GM21381 (cell line): Measurements from ENCODE around the gene CNN1.

ENCODE experiments used
- ATAC-seq: cut with Tn5 transposase; IDR thresholded peaks from one replicate; pipeline ENCODE4 v1.9.1; 2021; ENCODE audit warnings: mild to moderate bottlenecking, moderate library complexity; ENCODE audit not compliant: unreplicated experiment

CNN1 gene

GRCh38 chr19:11538232-11539036 lies at the start of gene CNN1:
Gene CNN1 (plus strand): TSS chr19:11538851. CDS start chr19:11538928, 77 bp downstream.
- ATAC-seq = no peak

- no peak for ATAC-seq
Measured at GRCh38 chr19:11489378-11489777, 49.3 kb upstream of the CNN1 start.

- no peak for ATAC-seq
Measured at GRCh38 chr19:11494634-11495285, 43.9 kb upstream of the CNN1 start.

GRCh38 chr19:11495481-11495880 lies 43.2 kb upstream of the CNN1 start:
- no peak for ATAC-seq

GRCh38 chr19:11495885-11496284 lies 42.8 kb upstream of the CNN1 start:
- no peak for ATAC-seq

DNA sequence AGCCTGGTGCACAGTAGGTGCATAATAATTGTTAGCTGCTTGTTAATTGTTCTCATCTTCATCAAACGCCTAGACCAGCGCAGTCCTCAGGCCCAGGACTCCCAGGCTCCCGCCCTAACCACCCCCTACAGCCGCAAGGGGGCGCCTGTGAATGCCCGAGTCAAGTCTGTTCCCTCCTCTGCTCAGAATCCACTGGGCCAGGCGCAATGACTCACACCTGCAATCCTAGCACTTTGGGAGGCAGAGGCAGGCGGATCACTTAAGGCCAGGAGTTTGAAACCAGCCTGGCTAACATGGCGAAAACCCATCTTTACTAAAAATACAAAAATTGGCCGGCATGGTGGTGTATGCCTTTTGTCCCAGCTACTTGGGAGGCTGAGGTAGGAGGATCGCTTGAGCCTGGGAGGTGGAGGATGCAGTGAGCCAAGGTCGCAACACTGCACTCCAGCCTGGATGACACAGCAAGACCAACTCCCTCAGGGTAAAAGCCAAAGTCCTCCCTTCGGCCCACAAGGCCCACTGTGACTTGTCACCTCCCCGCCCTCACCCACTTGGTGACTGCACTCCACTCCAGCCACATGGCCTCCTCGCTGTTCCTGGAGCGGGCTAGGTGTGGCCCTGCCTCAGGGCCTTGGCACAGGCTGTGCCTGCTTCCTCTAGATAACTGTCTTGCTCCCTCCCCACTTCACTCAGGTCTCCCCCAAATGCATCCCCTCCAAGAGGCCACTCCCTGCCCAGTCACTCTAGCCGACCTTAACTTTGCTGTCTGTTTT lies 42.1 kb upstream of the CNN1 start:
- no peak for ATAC-seq

DNA sequence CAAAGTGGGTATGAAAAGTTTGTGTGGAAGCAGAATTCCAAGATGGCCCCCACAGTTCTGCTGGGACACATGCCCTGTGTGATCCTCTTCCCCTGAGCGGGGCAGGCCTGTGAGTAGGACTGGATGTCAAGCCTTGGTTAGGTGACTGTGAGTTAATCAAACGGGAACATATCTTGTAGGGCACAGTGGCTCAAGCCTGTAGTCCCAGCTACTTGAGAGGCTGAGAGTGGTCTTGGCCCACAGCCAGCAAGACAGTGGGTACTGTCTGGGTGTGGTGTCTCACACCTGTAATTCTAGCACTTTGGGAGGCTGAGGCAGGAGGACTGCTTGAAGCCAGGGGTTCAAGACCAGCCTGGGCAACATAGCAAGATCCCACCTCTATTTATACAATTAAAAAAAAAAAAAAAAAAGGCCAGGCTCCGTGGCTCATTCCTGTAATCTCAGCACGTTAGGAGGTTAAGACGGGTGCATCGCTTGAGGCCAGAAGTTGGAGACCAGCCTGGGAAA lies 39.4 kb upstream of the CNN1 start:
- ATAC-seq = no peak

GRCh38 chr19:11499890-11500420 lies 38.7 kb upstream of the CNN1 start:
- no peak for ATAC-seq

DNA sequence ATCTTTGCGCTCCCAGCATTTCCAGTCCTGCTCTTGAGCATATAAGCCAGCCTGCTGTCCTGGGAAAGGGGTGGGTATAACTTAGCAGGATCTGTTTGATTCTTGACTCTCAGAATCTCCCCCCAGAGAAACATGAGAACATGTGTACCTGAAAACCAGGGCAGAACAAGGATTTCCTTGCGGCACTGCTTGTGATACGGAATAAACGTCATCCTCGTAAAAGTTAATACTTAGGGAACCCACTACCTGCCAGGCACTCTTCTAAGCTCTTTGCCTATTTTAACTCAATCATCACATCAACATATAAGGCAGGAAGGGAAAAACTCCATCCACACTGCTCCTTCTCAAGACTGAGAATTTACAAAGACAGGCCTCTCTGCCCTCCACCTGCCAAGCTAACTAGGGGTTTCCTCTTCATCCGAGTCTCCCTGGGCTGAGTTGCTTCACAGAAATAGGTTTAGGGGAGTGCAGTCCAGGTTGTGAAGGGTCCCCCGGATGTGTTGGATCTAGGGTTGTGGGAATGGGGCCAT lies 34.1 kb upstream of the CNN1 start:
- ATAC-seq = no peak

GRCh38 chr19:11505032-11505503 lies 33.6 kb upstream of the CNN1 start:
- peak; percentile 82 for ATAC-seq

DNA sequence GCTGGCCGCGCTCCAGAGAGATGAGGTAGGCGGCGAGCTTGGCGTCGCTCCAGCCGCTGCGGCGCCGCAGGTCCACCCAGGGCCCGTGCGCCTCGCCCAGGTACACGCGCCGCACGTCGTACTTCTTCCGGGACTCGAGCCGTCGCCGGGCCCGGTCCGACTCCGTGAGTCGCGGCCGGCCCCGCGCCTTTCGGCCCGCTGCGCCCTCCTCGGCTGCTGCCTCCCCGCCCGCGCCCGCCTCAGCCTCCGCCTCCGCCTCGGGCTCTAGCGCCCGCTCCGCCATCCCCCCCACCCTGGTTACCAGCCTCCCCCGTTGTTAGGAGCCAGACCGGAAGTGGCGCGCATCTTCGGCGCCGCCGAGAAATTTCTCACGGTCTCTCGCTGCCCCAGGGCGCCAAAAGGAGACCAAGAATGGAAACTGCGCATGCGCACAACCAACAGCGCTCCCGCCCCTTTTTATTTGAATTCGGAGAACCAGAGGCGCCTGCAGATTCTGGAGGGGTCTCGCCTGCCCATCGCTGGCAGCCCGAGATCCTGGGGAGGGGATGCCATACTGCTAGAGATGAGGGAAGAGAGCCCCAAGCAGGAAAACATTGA lies 33.0 kb upstream of the CNN1 start, which contains the start of gene ZNF653:
ZNF653 (minus strand) TSS at position 336 of the 597 bp plus-strand sequence; CDS start at position 283, 53 bp downstream.
- peak; percentile 55 for ATAC-seq

DNA sequence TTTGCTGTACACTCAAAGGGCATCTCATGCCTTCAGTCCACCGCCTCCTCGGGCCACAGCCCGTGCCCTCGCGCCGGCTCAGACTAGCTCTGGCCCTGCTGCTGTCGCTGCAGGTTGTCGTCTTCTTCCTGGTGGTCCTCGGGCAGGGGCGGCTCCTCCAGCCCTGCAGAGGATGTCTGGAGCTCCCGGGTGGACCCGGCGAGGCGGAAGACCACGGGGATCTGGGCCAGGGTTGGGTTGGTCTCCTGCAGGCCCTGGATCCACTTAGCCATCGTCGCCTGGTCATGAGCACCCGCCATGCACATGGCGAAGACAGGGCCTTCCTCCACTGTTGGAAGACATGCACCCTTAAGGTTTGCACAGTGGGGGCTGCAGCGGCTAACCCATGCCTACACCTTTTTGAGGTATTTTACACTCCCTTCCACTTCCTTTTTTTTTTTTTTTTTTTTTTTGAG lies 32.5 kb upstream of the CNN1 start:
- peak; percentile 25 for ATAC-seq

- ATAC-seq = no peak
Measured at GRCh38 chr19:11506967-11507366, 31.7 kb upstream of the CNN1 start.

DNA sequence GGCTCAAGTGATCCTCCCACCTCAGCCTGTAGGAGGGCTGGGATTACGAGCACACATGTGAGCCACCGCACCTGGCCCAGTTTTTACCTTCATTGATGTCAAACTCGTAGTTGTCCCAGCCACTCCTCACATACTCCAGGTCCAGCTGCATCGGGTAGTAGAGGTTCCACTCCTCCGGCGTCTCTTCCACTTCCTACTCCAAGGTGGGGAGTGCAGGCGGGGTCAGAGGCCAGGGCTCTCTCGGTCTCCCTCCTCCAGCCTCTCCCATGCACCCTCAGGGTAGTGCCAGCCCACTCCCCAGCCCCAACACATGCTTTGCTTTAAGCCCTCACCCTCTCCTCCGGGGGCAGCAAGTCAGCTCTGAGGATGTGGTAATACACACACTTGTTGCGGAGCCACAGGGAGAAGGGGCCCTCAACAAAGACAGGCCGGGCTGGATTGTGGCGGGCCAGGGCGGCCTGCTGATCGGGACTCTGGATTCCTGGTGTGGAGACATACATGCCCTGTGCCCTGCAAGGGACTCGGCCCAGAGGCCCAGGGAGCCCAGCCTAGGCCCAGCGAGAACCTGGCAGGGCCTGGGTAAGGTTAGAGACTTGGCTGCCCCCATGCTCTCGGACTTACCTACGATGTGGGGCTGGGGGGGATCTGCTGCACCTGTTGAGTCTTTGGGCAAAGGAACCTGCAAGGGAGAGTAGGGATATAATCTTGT lies 31.1 kb upstream of the CNN1 start:
- no peak for ATAC-seq

GRCh38 chr19:11510444-11510843 lies 28.2 kb upstream of the CNN1 start:
- ATAC-seq = no peak

GRCh38 chr19:11513946-11514345 lies 24.7 kb upstream of the CNN1 start:
- no peak for ATAC-seq

- ATAC-seq = no peak
Measured at GRCh38 chr19:11519138-11519537, 19.5 kb upstream of the CNN1 start.

GRCh38 chr19:11528551-11529341 lies 9.9 kb upstream of the CNN1 start, which contains the start of gene ECSIT:
Gene ECSIT (minus strand): TSS chr19:11529134. CDS start chr19:11519170, 9,964 bp downstream.
- peak; percentile 90 for ATAC-seq

- ATAC-seq = no peak
Measured at GRCh38 chr19:11530432-11530831, 8.2 kb upstream of the CNN1 start.
